Natural killer cell (primary cell): ENCODE measurements around the gene SEMA5A. TPM values are rescaled to one million over a fixed set of nuclear protein-coding genes. Genes with fewer than 3 reads are reported as not detected.

Source experiments
- ATAC-seq, 3 donors: fragments of 150-1000 bp in 2 of 3; fragments of 200-7000 bp in 1 of 3; cut with Tn5 transposase; 1 replicate in 1 of 3; 2 replicates in 2 of 3; pipeline ENCODE4 v1.10.0; 2021; ENCODE audit warnings: mild to moderate bottlenecking in 2 of 3, moderate library complexity in 2 of 3
- DNase-seq, 2 donors: peaks; one replicate each; pipeline versions ENCODE4 v3.0.0 to v3.0.0-alpha.2; 2013 to 2021; ENCODE audit warnings: mixed read lengths in 1 of 2
- H3K27ac ChIP-seq: one replicate; pipeline ENCODE4 v1.5.1; 2013; ENCODE audit warnings: mild to moderate bottlenecking, low read length
- H3K27me3 ChIP-seq: one replicate; pipeline ENCODE4 v1.6.1; 2013; ENCODE audit warnings: low read length; ENCODE audit not compliant: control insufficient read depth, insufficient read depth
- H3K36me3 ChIP-seq: one replicate; pipeline ENCODE4 v1.6.1; 2013; ENCODE audit warnings: low read length; ENCODE audit not compliant: control insufficient read depth, insufficient read depth
- H3K4me1 ChIP-seq: one replicate; pipeline ENCODE4 v1.6.1; 2013; ENCODE audit warnings: low read length; ENCODE audit not compliant: control insufficient read depth, insufficient read depth
- H3K4me3 ChIP-seq: one replicate; pipeline ENCODE4 v1.5.1; 2013; ENCODE audit warnings: low read length
- H3K9me3 ChIP-seq: one replicate; pipeline ENCODE4 v1.6.1; 2013; ENCODE audit warnings: low read length; ENCODE audit not compliant: control insufficient read depth, insufficient read depth
- H3K27ac Mint-ChIP-seq, 2 donors: one replicate each; pipeline ENCODE4 v1.8.0; 2022; ENCODE audit warnings: mild to moderate bottlenecking in 2 of 2, mixed read lengths in 2 of 2, moderate library complexity in 1 of 2
- H3K27me3 Mint-ChIP-seq, 2 donors: one replicate each; pipeline ENCODE4 v1.8.0; 2022; ENCODE audit warnings: low read depth in 2 of 2, mixed read lengths in 2 of 2
- H3K36me3 Mint-ChIP-seq: one replicate; pipeline ENCODE4 v1.8.0; 2022; ENCODE audit warnings: mixed read lengths
- H3K4me1 Mint-ChIP-seq, 2 donors: one replicate each; pipeline ENCODE4 v1.8.0; 2022; ENCODE audit warnings: mixed read lengths in 2 of 2
- H3K4me3 Mint-ChIP-seq: one replicate; pipeline ENCODE4 v1.8.0; 2022; ENCODE audit warnings: mild to moderate bottlenecking, moderate library complexity, mixed read lengths
- H3K9me3 Mint-ChIP-seq, 2 donors: one replicate each; pipeline ENCODE4 v1.8.0; 2022; ENCODE audit warnings: mixed read lengths in 2 of 2
- WGBS: methylation state at CpG from one replicate; pipeline ENCODE4 v1.1.7; 2013; ENCODE audit warnings: missing lambda C conversion rate; ENCODE audit not compliant: insufficient coverage; 5-methylcytosine and 5-hydroxymethylcytosine counted together
- intact Hi-C: fragments of 100-400 bp; cut with micrococcal nuclease; formaldehyde crosslinking; loops from one replicate; pipeline ENCODE4 v1.14.2; 2022
- total RNA-seq, 4 donors: library from RNA; stranded (reverse); fragments of 120-200 nt in 1 of 4; gene quantifications; one replicate each; pipeline versions ENCODE4 v1.2.3 to v1.2.4, GENCODE V29; 2013 to 2022
- TF ChIP-seq, protein P1 (sequence below): fragments of 200-600 bp; IDR thresholded peaks from one replicate; pipeline ENCODE4 v1.8.0; 2022; ENCODE audit warnings: antibody characterized with exemption

The SEMA5A gene
- total RNA-seq, 3 donors from 2014 or later (not counting 1 experiment from before 2014, with no cell fraction given), result 0.15 TPM; not detected in 2

DNA sequence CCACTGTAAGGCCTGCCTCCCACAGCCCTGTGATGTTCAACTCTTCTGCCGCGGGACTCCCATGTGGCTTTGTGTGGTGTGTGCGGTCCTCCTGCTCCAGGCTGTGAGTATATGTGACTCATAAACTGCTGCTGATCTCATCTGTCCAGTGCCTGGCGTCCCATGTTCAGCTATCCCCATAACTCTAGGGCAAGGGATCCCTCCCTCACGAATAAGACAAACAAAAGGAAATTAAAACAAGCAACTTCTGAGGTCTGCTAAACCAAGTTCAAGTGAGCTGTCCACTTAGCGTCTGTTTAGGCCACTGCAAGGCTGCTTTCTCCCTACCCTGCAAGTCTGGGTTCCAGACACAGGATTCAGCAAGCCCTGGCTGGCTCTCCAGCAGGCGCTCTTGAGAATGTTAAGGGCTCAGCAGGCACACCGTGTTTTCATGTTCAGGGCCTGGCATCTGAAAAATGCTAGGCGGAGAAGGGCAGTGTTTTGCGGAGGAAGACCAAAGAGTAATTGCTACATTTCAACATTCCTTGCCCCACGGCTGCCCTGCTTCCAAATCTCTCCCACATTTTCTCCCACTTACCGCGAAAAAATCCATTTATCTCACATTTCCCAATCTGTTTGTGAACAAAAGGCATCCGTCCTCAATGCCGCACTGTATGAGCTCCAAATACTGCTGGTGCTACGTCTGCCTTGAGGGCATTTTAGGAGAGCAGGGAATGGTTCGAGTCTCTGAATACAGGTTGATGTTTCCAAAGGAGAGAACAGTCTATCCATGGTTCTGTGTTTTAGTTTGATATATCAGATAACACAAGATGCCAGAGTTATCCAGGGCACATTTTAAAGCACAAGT lies 280.2 kb downstream of the SEMA5A start:
- Histone ChIP-seq H3K36me3 (no peaks in the 10 kb centered on the region), H3K9me3 (no peaks in the 10 kb centered on the region), H3K4me1 (no peaks in the 10 kb centered on the region), H3K27ac (no peak overlapping the region), H3K27me3 (no peaks in the 10 kb centered on the region), H3K4me3 (no peak overlapping the region)
- no peak overlapping the region for H3K4me3 Mint-ChIP-seq
- WGBS, result 70% methylated on average over 17 of the region's 17 CpGs
- H3K36me3 Mint-ChIP-seq, result no peaks in the 10 kb centered on the region
- intact Hi-C loops, result no loop called here
- H3K4me1 Mint-ChIP-seq, result no peaks in the 10 kb centered on the region
- H3K27ac Mint-ChIP-seq, result no peak overlapping the region
- no peak for DNase-seq
- ATAC-seq, result no peak
- H3K9me3 Mint-ChIP-seq, result peaks cover 7% of the 10 kb centered on the region in 2 donors
- TF ChIP-seq, protein P1, sequence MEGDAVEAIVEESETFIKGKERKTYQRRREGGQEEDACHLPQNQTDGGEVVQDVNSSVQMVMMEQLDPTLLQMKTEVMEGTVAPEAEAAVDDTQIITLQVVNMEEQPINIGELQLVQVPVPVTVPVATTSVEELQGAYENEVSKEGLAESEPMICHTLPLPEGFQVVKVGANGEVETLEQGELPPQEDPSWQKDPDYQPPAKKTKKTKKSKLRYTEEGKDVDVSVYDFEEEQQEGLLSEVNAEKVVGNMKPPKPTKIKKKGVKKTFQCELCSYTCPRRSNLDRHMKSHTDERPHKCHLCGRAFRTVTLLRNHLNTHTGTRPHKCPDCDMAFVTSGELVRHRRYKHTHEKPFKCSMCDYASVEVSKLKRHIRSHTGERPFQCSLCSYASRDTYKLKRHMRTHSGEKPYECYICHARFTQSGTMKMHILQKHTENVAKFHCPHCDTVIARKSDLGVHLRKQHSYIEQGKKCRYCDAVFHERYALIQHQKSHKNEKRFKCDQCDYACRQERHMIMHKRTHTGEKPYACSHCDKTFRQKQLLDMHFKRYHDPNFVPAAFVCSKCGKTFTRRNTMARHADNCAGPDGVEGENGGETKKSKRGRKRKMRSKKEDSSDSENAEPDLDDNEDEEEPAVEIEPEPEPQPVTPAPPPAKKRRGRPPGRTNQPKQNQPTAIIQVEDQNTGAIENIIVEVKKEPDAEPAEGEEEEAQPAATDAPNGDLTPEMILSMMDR, result no peak
- no peaks in the 10 kb centered on the region for H3K27me3 Mint-ChIP-seq

DNA sequence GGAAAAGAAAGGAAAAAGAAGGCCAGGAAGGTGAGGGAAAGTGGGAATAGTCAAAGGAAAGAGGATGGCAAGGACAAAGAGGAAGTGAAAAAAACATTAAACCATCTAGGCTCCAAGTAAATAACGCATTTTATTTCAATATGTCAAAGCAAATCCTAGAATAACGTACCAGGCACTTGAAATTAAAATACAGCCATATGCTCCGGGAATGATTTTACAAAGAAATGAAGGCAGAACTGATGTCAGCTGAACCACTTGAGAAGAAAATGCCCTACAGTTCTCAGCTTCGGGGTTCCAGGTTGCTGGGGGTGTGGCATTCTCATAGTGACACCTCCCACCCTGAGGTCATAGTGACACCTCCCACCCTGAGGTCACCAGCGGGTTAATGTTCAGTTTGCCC lies 281.6 kb downstream of the SEMA5A start:
- H3K9me3 Mint-ChIP-seq, result peaks cover 5% of the 10 kb centered on the region in 2 donors
- 86% methylated on average over 4 of the region's 5 CpGs for WGBS
- H3K36me3 ChIP-seq, result no peaks in the 10 kb centered on the region
- no peaks in the 10 kb centered on the region for H3K27me3 ChIP-seq
- no peak overlapping the region for H3K4me3 ChIP-seq
- H3K4me1 Mint-ChIP-seq, result no peaks in the 10 kb centered on the region
- intact Hi-C loops, result no loop called here
- H3K27ac Mint-ChIP-seq, result no peak overlapping the region
- no peak overlapping the region for H3K4me3 Mint-ChIP-seq
- H3K27me3 Mint-ChIP-seq, result no peaks in the 10 kb centered on the region
- no peaks in the 10 kb centered on the region for H3K36me3 Mint-ChIP-seq
- H3K9me3 ChIP-seq, result no peaks in the 10 kb centered on the region
- TF ChIP-seq, protein P1, result no peak
- DNase-seq, result no peak
- no peak overlapping the region for H3K27ac ChIP-seq
- no peak for ATAC-seq
- H3K4me1 ChIP-seq, result no peaks in the 10 kb centered on the region

- no peak overlapping the region for H3K4me3 Mint-ChIP-seq
- no peak overlapping the region for H3K27ac ChIP-seq
- no peak for DNase-seq
- no peaks in the 10 kb centered on the region for H3K9me3 ChIP-seq
- no peak overlapping the region for H3K27ac Mint-ChIP-seq
- no peak overlapping the region for H3K4me3 ChIP-seq
- no peaks in the 10 kb centered on the region for H3K36me3 ChIP-seq
- H3K36me3 Mint-ChIP-seq, result no peaks in the 10 kb centered on the region
- TF ChIP-seq, protein P1, result no peak
- ATAC-seq, result no peak
- H3K27me3 Mint-ChIP-seq, result no peaks in the 10 kb centered on the region
- WGBS, result 92% methylated on average over 2 of the region's 2 CpGs
- intact Hi-C loops, result no loop called here
- H3K9me3 Mint-ChIP-seq, result peaks cover 5% of the 10 kb centered on the region in 2 donors
- H3K27me3 ChIP-seq, result no peaks in the 10 kb centered on the region
- H3K4me1 ChIP-seq, result no peaks in the 10 kb centered on the region
- H3K4me1 Mint-ChIP-seq, result no peaks in the 10 kb centered on the region
These were observed 282.2 kb downstream of the SEMA5A start for GRCh38 chr5:9263656-9264055.
